ENCODE results near the gene ALDH3A1.

Gene ALDH3A1

DNA sequence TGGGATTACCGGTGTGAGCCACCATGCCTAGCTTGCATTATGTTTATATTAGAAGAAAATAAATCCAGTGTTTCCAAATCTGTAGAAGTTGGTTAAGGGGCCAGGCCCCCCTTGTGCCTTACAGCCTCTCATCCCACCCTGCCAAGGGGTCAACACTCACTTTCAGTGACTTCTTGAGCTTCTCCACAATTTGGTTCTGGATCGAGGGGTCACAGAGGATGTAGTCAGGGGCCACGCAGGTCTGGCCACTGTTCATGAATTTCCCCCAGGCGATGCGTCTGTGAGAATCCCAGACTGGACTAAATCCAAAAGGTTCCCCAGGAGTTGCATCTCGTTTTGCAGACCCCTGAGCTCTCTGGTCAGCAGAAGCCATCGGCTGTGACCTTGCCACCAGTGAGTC lies 7.2 kb downstream of the ALDH3A1 start:
- DNase-seq = no peak

DNA sequence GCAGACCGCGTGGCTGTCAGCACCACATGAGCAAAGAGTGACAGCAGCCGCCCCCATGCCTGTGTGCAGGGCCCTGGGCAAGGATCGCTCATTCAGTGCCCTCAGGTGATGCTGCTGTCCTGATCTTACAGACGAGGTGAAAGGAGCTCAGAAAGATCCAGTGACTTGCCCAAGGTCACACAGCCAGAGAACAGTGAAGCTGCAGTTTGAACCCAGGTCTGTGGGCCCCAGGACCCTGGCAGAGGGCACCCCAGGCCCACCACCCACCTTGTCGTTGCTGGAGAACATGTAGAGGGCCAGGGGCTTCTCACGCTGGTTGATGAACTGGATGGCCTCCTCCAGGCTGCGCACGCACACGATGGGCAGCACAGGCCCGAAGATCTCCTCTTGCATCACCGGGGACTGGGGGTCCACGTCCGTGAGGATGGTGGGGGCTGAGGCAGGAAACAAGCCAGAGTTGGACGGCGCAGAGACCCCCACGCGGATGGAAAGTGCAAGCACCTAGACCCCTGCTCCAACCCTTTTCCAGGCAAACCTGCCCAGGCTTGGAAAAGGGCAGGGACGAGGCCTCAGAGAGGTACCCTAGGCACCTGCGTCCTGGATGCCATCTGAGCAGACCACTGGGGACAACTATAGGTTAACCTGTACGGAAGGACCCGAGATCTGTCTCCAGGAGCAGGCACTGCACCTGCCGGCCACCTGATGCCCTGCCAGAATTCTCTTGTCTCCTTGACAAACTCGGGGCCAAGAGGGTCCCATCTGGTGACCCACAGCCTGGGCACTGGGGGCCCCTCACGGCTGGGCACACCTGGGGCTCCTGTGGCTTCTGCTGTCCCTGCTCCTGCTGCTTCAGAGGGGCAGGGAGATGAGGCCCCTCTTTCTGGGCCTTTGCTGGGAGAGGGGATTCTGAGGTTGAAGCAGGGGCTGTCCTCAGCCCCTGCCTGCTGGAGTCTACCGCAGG lies 8.6 kb downstream of the ALDH3A1 start:
- DNase-seq = no peak

DNA sequence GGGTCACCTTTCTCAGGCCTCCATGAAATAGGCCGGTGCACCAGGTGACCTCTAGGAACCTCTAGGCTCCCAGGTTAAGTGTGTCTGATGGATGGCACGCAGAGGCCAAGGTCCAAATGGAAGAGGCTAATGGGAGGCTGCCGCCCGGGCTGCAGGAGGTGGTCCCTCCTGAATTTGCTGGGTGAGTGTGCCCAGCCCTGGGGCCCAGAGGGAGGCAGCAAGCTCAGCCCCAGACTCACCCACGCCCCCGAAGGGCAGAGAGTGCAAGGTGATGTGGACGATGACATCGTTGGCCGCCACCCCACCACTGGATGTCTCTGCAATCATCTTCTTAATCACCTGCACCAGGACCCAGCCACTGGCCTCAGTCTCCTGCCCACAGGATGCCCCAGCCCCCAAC lies 9.3 kb downstream of the ALDH3A1 start:
- no peak for DNase-seq

DNA sequence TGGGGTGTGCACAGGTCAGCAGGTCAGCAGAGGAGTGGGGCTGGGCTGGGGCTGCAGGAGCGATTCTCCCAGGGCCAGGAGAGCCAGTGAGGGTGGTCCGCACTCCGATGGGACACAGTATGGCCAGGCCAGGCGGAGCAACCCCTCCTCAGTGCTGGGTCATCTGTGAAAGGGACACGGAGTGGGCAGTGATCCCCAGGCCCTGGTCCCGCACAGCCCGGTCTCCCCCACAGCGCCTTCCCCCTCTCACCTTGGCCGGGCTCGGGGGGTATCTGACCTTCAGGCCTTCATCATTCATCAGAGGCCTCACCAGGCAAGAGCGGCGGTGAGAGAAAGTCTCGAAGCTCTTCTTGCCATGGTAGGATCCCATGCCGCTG lies 10.0 kb downstream of the ALDH3A1 start:
- DNase-seq = no peak

DNA sequence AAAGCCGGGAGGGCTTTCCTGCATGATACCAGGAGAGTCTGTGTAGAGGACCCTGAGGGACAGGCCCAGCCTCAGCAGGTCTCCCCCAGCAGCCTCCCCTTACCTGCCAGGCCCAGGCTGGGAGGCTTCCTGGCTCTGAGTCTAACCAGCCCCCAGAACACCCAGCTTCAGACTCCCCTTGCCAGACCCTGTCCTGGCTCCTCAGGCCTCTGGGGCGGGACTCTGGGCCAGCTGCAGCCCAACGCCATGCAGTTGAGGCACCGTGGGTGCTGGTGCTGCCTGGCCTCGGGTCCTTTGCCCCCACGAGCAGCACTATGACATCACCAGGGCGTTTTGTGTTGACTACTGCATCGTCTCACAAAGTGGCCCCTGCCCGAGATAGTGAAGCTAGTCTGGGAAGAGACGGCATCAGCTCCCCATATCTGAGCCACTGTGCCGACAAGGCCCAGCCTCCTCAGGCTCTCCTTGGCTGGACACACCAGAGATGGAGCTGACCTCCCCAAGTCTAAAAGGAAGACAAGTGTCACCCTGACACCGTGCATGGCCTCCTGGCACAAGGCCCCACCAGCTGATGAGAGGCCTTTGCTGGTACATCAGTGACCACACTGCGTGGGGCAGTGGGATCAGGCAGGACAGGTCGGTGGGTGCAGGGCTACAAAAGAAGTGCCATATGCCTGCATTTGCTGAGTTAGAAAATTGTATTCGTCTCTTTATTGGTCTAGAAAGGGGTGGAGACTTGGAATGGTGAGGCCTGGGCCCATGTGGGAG lies 10.6 kb downstream of the ALDH3A1 start:
- DNase-seq = no peak

DNA sequence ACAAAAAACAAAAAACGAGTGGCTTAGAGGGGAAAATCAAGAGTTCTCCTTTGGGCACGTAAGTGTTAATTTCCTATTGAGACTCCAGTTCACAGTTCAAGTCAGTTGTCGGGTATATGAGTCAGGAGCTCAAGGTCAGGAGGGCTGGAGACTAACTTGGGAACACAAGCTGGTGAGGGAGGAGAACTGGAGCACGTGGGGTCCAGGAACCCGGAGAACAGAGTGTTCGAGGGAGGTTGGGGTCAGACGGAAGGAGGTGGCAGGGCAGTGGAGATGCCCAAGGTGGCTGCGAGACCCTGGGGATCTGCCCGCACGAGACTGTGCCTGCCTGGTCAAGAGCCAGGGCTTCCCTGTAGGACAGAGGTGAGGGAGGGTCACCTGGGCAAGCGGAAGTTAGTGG lies 12.0 kb downstream of the ALDH3A1 start:
- DNase-seq = no peak

DNA sequence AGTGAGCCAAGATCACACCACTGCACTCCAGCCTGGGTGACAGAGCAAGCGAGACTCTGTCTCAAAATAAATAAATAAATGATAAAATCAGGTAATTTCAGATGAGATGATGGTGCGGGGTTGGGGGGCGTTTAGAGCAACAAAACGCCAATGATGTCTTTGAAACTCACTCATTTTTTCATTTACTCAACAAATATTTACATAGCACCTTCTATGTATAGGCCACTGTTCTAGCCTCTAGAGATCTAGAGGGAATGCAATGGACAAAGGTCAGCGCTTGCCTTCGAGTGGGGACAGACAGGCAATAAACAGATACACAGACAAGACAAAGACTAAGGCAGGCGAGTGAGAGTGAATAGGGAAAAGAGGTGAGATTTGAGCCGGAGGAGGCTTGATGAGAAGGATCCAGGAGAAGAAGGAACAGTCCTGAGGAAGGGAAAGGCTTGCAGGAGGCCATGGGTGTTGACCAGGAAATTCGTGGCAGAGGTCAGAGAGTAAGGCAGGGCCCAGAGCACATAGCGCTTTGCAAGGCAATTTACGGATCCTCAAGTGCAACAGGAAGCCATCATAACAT lies 14.1 kb downstream of the ALDH3A1 start:
- DNase-seq = no peak

DNA sequence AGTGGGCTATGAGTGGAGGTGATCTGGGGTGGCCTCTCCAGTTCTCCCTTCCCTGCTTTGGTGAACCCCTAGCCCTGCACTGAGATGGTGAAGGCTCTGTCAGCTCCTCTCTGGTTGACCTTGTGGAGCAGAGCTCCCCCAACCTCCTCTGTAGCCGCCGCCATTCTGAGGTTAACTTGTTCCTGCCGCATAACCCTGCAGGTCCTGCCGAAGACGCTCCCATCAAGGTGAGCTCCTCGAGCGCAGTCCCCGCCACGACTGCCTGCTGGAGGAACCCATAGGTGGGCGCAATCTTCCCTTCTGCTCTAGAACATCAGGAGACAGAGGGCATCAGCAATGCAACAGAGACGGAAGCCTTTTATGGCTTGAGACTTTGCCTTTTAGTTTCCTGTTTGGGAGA lies 16.5 kb downstream of the ALDH3A1 start:
- no peak for DNase-seq

DNA sequence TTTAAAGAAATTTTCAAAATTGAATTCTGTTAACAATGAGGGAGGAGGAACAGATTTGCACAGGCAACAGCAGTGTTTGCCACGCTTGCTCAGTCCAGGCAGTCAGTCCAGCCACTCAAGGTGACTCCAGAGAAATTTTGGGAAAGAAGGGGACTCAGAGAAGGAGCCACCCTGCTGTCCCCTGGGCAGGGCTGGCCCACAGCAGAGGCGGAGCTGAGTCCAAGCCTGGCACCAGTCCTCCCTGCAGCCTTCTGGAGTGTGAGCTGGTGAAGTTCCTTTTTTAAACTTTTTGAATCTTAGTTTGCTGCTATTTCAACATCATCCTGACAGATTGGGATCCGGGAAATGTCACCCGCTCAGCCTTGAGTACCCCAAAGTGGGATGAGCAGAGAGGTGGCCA lies 17.3 kb downstream of the ALDH3A1 start:
- DNase-seq = no peak

DNA sequence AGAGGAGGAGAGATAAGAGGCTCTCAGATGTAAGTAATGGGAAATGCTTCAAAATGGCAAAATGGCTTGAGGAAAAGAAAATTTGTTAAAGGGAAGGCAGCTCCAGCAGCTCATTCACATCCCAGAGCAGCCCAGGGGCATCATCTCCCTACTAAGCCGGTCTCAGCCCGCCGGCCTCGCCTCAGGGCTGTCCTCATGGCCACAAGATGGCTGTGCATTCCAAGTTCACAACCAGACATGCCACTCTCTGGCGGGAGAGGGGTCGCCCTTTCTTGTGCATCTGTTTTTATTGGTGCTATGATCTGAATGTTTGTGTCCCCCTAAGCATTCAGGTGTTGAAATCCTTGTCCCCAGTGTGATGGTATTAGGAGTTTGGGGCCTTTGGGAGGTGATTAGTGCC lies 18.2 kb downstream of the ALDH3A1 start:
- no peak for DNase-seq

DNA sequence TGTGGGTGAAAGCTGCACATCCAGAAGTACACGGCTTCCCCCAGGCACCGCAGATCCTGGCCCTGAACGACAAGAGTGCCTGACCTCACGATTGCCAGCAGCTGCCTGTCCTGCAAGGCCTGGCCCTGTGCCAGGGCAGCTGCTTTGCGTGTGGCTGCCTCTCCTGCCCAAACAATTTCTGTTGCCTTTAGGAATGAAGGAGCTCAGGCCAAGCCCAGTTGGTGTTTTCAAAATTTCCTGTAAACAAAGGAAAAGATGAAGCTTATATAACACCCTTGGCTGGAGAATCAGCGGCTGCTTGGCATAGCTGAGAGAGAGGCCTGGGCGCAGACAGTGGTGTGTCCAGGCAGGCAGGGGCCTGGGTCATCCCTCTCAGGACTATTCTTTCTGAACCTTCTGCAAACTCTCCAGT lies 20.0 kb downstream of the ALDH3A1 start:
- no peak for DNase-seq

DNA sequence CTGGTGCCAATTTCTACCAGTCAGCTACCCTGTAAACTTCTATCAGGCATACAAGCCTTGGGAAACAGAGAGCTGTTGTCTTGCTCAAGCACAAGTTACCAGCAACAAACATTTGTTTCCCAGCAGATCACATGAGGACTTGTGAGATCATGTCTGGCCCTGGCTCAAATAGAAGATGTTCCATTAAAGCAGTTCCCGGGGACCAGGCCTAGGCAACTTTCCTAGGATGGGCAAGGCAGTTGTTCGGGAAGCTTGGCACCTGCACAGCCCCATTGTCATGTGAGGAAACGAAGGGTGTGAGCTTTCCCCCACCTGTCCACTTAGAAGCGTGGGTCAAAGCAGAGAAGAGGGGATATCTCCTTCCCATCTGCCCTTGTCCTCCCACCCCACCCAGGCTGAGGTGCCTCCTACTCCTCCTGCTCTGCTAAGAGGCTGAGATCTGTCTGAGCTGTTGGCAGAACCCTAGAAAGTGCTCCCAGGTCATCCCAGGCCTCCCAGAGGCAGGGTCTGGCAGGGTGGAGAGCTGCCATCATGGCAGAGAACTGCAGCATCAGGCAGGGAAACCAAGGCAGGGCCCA lies 20.5 kb downstream of the ALDH3A1 start:
- no peak for DNase-seq

DNA sequence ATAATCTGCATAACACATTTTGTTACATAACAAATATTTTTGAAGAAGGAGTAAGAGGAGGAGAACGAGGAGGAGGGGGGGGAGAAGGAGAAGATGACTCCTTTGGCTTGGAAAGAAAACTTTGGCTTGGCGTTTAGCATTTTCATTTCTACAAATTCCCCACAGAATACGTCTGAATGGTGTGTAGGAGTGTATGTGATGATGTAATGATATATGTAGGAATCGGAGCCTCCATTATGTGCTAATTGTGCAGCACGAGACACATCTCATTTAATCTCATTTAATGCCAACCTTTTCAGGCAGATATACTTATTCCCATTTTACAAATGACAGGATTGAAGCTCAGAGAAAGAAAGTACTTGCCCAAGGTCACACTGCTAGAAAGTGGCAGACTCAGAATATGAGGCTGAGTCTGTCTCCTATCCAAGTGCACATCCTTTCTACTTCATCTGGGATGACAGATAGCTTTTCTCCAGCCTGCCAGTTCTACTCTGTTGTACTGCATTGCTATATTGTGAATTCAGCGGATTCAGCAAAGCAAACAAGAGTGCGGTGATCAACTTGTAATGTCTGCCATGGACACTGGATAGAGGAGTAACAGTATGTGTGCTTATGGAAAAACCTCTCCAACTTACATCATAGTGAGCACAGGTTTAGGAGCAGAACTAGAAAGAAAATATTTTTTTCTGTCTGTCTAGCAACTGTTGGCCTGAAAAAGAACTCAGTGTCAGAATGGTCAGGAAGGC lies 21.3 kb downstream of the ALDH3A1 start:
- DNase-seq = no peak

DNA sequence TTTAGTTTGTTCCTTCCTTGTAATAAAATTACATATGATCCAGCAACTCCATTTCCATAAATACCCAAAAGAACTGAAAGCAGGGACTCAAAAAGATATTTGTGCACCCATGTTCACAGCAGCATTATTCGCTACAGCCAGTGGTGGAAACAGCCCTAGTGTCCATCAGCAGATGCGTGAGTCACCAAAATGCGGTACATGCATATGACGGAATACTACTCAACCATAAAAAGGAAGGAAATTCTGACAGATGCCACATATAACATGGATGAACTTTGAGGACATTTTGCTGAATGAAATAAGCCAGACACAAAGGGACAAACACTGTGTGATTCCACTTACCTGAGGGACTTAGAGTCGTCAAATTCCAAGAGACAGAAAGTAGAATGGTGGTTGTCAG lies 22.6 kb downstream of the ALDH3A1 start:
- peak in 1 of 2 donors; percentile 29 for DNase-seq

DNA sequence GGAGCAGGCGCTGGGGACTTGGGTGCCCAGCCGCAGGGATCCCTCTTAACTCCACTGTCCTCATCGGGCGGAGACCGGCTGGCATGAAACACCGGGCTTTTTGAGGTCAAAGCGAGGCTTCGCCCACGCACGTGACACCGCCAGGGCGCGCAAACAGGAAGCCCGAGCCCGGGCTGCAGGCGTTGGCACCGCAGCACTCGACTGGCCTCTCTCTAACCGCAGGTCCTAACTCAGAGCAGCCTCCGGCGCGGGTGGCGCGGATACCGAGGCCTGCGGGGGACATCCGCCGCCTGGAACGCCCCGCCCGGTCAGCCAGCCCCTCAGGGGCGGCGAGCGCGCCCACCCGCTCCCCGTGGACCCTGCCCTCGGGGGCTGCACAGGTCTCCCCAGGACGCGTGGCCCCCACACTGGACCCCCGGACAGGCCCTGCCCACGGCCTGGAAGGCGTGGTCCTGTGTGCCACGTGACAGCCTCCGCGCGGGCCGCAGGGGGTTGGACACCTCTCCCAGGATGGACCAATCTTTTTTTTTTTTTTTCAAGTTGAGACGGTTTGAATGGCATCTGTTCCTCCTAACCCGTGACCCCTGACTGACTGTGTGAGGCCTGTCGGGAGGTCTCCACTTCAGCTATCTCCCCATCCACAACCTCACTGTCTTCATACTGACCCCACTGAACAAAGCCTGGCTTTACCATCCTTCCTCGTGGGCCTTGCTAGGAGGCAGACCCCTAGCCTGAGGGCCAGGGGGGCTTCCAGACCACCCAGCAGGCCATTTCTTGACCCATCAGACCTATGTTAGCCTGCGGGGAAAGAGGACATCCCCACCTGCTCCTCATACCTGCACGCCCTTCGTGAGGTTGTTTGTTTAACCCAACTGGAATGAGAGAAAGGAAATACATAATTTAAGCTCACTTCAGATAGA lies 23.3 kb downstream of the ALDH3A1 start:
- peak; percentile 52 to 78 for DNase-seq

DNA sequence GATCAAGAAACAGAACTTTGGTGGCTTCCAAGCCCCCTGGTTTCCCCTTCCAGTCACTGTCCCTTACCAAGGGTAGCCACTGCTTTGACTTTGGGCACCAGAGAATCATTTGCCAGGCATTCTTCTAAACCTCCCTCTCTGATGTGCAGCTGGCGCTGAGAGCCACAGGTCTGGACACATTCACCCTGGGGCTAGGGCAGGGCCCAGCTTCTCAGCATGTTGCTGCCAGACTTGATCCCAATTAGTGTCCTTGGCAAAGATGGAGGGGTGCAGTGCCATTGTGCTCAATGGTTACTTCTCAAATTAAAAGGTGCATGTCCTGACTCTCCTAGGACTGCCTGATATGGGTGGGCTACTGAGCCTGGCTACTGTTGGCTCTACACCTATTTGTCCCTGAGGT lies 24.1 kb downstream of the ALDH3A1 start:
- DNase-seq = no peak

DNA sequence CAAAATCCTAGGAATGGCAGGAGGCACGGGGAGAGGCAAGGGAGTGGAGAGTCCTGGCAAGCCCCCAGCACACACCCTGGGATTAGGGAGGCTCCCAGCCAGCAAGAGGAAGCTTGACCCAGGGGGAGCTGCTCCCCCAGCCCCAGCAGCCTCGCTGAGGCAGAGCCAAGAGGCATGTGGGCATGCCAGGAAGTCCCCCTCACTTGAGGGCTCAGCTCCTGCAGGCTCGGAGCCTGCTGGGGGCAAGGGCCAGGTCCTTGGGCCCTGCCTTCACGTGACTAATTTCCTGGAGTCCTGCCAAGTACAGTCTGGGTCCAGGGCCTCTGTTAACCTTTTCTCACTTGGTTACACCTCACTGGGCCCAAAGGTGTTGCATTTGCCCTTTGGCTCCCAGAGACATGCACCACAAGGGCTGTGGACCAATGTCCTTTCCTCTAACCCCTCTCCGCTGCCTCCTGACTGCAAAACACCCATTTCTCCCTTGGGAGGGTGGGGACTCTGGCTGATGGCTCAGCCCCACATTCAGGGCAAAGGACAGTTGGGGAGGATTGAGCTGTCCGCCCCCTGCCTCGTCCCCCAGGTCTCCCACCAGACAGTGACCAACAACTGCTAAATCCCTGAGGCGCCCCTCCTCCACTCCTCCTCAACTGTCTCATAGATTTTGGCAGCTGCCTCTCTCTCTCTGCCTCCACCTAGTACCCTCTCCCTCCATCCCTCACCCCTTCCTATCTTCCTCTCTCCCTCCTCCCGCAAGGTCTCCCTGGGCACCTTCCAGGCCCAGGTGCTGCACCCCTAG lies 27.3 kb downstream of the ALDH3A1 start:
- DNase-seq = no peak

DNA sequence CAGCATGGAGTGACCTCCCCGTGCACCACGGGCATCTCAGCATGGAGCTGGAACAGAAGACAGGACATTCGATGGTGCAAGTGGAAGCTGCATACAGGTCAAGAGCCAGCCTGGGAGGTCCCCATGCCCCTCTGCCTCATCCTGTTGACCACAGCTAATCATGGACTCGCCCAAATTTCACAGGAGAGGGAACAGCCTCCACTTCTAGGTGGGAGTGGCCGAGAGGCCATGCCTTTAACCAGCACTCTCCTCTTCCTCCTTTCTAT lies 28.0 kb downstream of the ALDH3A1 start:
- no peak for DNase-seq

DNA sequence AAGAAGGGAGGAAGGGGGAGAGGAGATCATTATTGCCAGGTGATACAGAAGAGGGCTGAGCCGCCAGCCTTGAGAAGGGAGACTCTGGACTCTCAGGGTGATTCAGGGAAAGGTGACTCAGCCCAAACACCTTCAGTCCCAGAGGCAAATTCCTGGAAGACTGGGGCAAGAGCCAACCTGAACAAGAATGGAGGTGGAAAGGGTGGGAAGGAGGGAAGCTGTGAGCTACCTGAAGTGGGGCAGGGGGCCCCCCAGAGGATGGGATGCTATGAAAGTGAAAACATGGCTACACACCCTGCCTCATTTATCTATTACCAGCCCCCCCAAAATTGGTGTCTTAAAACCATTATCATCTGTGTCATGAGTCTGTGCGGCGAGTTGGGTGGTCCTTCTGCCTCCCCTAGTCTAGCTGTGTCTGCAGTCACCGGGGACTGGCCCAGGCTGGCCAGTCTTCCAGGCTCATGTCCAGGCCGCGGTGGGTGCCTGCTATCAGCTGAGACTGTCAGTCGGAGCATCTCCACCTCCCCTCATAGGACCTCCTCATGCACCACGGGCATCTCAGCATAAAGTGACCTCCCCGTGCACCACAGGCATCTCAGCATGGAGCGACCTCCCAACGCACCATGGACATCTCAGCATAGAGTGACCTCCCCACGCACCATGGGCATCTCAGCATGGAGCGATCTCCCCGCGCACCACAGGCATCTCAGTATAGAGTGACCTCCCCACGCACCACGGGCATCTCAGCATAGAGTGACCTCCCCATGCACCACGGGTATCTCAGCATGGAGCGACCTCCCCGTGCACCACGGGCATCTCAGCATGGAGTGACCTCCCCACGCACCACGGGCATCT lies 28.5 kb downstream of the ALDH3A1 start:
- DNase-seq = no peak

All from CD4-positive, alpha-beta T cell treated with Interleukin-4 for 1 hour (primary cell).